ENCODE measurements around the gene MED29. TPM values are rescaled to one million over a fixed set of nuclear protein-coding genes. Genes with fewer than 3 reads are reported as not detected.

The MED29 gene
- total and polyA plus RNA-seq, 2 of the 13 experiments (the other 11 are each of a cell fraction or from before 2014, with no cell fraction given), result 14.0 to 19.7 TPM

GRCh38 chr19:39413272-39413910, 22.2 kb downstream of the MED29 start (continued):
- TF ChIP-seq MYPOP (CRISPR knock-in tag; IDR thresholded peaks at IDR 0.05), result no peak
- TF ChIP-seq KMT2B (CRISPR knock-in tag; IDR thresholded peaks at IDR 0.05), result no peak
- TF ChIP-seq IRF1 (CRISPR knock-in tag; IDR thresholded peaks at IDR 0.05; ENCODE audit: low read depth), result no peak
- TF ChIP-seq ZNF317 (CRISPR knock-in tag; IDR thresholded peaks at IDR 0.05), result no peak
- 0 out of 2 replicates have a peak, but pooled peaks have one; percentile 17 for TF ChIP-seq MYC (CRISPR knock-in tag; IDR thresholded peaks at IDR 0.05; ENCODE audit: borderline replicate concordance)
- no peak for TF ChIP-seq ZNF567 (CRISPR knock-in tag; IDR thresholded peaks at IDR 0.05; ENCODE audit: borderline replicate concordance)
- TF ChIP-seq ZNF691 (CRISPR knock-in tag; IDR thresholded peaks at IDR 0.05; ENCODE audit: borderline replicate concordance, low read depth), result no peak
- no peak for TF ChIP-seq ZNF235 (CRISPR knock-in tag; IDR thresholded peaks at IDR 0.05; ENCODE audit: borderline replicate concordance)
- 0 out of 2 replicates have a peak, but pooled peaks have one; percentile 29 for TF ChIP-seq SP4 (CRISPR knock-in tag; IDR thresholded peaks at IDR 0.05)
- TF ChIP-seq TCF12 (IDR thresholded peaks at IDR 0.05), result no peak
- TF ChIP-seq TCF12 (CRISPR knock-in tag; IDR thresholded peaks at IDR 0.05), result no peak
- TF ChIP-seq IKZF5 (CRISPR knock-in tag; IDR thresholded peaks at IDR 0.05), result no peak
- TF ChIP-seq ZKSCAN1 (IDR thresholded peaks at IDR 0.05; ENCODE audit: low read length), result no peak
- no peak for TF ChIP-seq FOXA1 (IDR thresholded peaks at IDR 0.05)
- TF ChIP-seq FOXA1 (CRISPR knock-in tag; IDR thresholded peaks at IDR 0.05), result no peak
- TF ChIP-seq ZNF275 (CRISPR knock-in tag; IDR thresholded peaks at IDR 0.05; ENCODE audit: borderline replicate concordance), result no peak
- TF ChIP-seq ZSCAN31 (CRISPR knock-in tag; IDR thresholded peaks at IDR 0.05; ENCODE audit: low read depth), result no peak
- no peak for TF ChIP-seq ZSCAN25 (CRISPR knock-in tag; IDR thresholded peaks at IDR 0.05)
- TF ChIP-seq ZNF710 (CRISPR knock-in tag; IDR thresholded peaks at IDR 0.05; ENCODE audit: borderline replicate concordance), result no peak
- peak; percentile 65 for TF ChIP-seq HNRNPK (IDR thresholded peaks at IDR 0.05; ENCODE audit: low read depth, low read length, poor library complexity, severe bottlenecking)
- TF ChIP-seq CERS6 (CRISPR knock-in tag; IDR thresholded peaks at IDR 0.05), result no peak
- no peak for TF ChIP-seq ZFP1 (CRISPR knock-in tag; IDR thresholded peaks at IDR 0.05)
- TF ChIP-seq RBFOX2 (IDR thresholded peaks at IDR 0.05; ENCODE audit: low read depth, low read length), result no peak

All from HepG2 (cell line).